Activated B cell treated with CpG ODN at 0.5 μM for 24 hours (primary cell): ENCODE results near the gene CFAP210. TPM values are rescaled to one million over a fixed set of nuclear protein-coding genes. Genes with fewer than 3 reads are reported as not detected.

Source experiments
- ATAC-seq: fragments of 200-7000 bp; cut with Tn5 transposase; one replicate; pipeline ENCODE4 v1.10.0; 2021; ENCODE audit warnings: low read depth, mild to moderate bottlenecking, moderate library complexity
- CTCF ChIA-PET: fragments of 350-600 bp; sonication (Branson Sonifier 250); formaldehyde crosslinking; loops from one replicate; lab custom pipeline; 2021; ENCODE audit warnings: antibody characterized with exemption; lab: Charles Lee
- POLR2A ChIA-PET: fragments of 350-600 bp; sonication (Branson Sonifier 250); formaldehyde crosslinking; loops from one replicate; lab custom pipeline; 2021; ENCODE audit warnings: antibody characterized with exemption; lab: Charles Lee
- DNase-seq: peaks from one replicate; pipeline ENCODE4 v3.0.0; 2022
- H3K27ac Mint-ChIP-seq: one replicate; pipeline ENCODE4 v1.8.0; 2020; ENCODE audit warnings: mixed read lengths
- H3K27me3 Mint-ChIP-seq: one replicate; pipeline ENCODE4 v1.8.0; 2021; ENCODE audit warnings: mixed read lengths
- H3K36me3 Mint-ChIP-seq: one replicate; pipeline ENCODE4 v1.8.0; 2021; ENCODE audit warnings: low read depth, mixed read lengths
- H3K4me1 Mint-ChIP-seq: one replicate; pipeline ENCODE4 v1.8.0; 2021; ENCODE audit warnings: mixed read lengths
- H3K4me3 Mint-ChIP-seq: one replicate; pipeline ENCODE4 v1.8.0; 2020; ENCODE audit warnings: mild to moderate bottlenecking, mixed read lengths
- H3K9me3 Mint-ChIP-seq: one replicate; pipeline ENCODE4 v1.8.0; 2020; ENCODE audit warnings: mixed read lengths
- intact Hi-C: fragments of 100-400 bp; cut with micrococcal nuclease; formaldehyde crosslinking; loops from one replicate; pipeline ENCODE4 v1.15.1; 2024
- total RNA-seq: library from RNA; stranded (reverse); gene quantifications from 2 replicates; pipeline ENCODE4 v1.2.3, GENCODE V29; 2022
- TF ChIP-seq, protein P1 (sequence below): fragments of 200-600 bp; IDR thresholded peaks from one replicate; pipeline ENCODE4 v1.8.0; 2022; ENCODE audit warnings: antibody characterized with exemption, mild to moderate bottlenecking

CFAP210 gene
- total RNA-seq, 1 donor from 2014 or later = not detected

DNA sequence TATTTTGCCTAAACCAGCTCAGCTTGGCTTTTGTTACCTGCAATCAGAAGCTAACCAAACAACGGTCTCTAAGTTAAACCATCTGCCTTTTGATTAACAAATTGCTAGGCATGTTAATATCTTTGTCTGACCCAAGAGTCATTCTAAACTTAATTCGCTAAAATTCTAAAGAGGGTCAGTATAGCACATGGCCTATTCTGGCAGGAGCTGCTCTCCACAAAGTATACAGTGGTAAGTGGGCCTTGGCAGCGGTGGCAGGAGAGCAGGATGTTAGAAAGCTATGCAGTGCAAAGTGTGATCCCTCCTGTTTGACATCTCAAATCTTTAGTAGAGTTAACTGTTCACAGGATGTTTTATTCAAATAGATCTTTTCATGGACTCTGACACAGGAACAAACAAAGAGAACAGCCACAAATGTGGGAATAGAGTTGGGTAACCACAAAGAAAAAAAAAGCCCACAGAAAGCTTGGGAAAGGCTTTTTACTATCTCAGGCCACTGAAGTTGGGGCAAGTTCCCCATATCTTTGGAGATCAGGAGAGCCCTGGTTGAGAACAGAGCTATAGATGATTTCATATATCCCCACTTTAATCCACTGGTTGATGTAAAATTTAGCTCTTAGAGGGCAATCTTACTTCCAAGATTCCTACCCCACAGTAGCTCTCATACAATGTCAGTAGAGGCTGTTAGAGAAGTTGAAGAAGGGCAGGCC, 10.6 kb downstream of the CFAP210 start:
- Mint-ChIP-seq H3K4me3 (no peak overlapping the region), H3K27me3 (peaks cover 2% of the 10 kb centered on the region), H3K9me3 (peaks cover 3% of the 10 kb centered on the region), H3K4me1 (no peaks in the 10 kb centered on the region), H3K27ac (no peak overlapping the region), H3K36me3 (no peaks in the 10 kb centered on the region)
- ChIA-PET CTCF (no interaction called here), POLR2A (no interaction called here)
- TF ChIP-seq, protein P1, sequence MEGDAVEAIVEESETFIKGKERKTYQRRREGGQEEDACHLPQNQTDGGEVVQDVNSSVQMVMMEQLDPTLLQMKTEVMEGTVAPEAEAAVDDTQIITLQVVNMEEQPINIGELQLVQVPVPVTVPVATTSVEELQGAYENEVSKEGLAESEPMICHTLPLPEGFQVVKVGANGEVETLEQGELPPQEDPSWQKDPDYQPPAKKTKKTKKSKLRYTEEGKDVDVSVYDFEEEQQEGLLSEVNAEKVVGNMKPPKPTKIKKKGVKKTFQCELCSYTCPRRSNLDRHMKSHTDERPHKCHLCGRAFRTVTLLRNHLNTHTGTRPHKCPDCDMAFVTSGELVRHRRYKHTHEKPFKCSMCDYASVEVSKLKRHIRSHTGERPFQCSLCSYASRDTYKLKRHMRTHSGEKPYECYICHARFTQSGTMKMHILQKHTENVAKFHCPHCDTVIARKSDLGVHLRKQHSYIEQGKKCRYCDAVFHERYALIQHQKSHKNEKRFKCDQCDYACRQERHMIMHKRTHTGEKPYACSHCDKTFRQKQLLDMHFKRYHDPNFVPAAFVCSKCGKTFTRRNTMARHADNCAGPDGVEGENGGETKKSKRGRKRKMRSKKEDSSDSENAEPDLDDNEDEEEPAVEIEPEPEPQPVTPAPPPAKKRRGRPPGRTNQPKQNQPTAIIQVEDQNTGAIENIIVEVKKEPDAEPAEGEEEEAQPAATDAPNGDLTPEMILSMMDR = no peak
- ATAC-seq (no peak), DNase-seq (no peak)
- intact Hi-C loops = no loop called here

DNA sequence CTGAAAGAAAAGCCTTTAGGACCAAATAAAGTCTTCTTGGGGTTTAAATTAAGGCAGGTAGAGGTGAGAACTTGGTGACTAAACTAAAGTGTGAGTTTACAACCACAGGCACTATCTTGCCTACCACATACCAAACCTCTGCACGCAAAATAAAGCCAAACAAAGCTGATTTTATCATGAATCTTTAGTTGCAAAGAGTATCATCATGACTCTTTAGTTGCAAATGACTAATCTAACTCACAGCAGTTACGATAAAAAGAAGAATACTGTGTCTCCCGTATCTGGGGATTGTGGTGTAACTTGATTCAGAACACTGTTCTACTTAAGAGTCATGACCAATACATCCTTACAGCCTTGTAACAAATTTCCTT, 11.2 kb downstream of the CFAP210 start:
- H3K4me3 Mint-ChIP-seq = no peak overlapping the region
- H3K36me3 Mint-ChIP-seq = no peaks in the 10 kb centered on the region
- ChIA-PET POLR2A (no interaction called here), CTCF (no interaction called here)
- no peak overlapping the region for H3K27ac Mint-ChIP-seq
- H3K27me3 Mint-ChIP-seq = peaks cover 2% of the 10 kb centered on the region
- H3K9me3 Mint-ChIP-seq = no peaks in the 10 kb centered on the region
- intact Hi-C loops = no loop called here
- TF ChIP-seq, protein P1 = no peak
- ATAC-seq (no peak), DNase-seq (no peak)
- no peaks in the 10 kb centered on the region for H3K4me1 Mint-ChIP-seq

DNA sequence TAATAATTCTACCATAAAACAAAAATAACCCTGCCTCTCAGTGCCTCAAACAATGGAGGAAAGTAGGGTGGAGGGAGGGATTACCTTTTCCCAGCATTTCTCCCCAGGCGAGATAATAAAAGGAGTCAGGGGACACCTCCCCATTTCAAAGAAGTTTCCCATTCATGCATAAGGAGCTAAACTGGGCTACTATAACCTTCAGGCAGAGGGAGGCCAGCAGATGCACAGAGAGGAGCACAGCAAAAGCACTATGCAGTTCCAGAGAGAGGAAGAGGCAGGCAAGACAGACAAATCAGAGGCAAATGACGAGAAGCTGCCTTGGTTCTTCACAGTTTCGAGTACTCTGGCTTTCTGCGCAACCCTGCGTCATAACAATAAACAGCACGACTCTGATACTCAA, 17.4 kb downstream of the CFAP210 start:
- TF ChIP-seq, protein P1 = no peak
- ChIA-PET POLR2A (no interaction called here), CTCF (interaction anchor here (1.5 kb wide), 1 partner anchor 149 kb away, joined by 3 read pairs; no protein-coding TSS in a partner anchor)
- ATAC-seq = no peak
- no peak overlapping the region for H3K4me3 Mint-ChIP-seq
- no peak for DNase-seq
- H3K9me3 Mint-ChIP-seq = no peaks in the 10 kb centered on the region
- H3K4me1 Mint-ChIP-seq = no peaks in the 10 kb centered on the region
- no peaks in the 10 kb centered on the region for H3K36me3 Mint-ChIP-seq
- H3K27me3 Mint-ChIP-seq = peaks cover 13% of the 10 kb centered on the region
- no peak overlapping the region for H3K27ac Mint-ChIP-seq
- intact Hi-C loops = no loop called here

DNA sequence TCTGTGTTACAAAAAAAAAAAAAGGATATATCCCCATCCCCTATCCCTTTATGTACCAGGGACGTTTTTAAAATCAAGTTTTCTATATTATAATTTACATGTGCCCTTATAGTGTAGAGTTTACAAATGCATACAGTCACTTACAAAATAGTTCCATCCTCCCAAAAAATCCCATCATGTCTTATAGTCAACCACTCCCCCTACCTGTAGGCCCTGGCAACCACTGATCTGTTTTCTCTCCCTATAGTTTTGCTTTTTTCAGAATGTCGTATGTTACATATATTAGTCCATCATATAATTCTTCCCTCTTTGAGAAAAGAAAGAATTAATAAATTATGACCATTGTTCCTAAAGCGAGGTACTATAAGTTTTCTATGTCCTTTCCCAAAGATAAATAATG, 17.8 kb downstream of the CFAP210 start:
- Mint-ChIP-seq H3K36me3 (no peaks in the 10 kb centered on the region), H3K27me3 (peaks cover 13% of the 10 kb centered on the region), H3K27ac (no peak overlapping the region), H3K4me1 (no peaks in the 10 kb centered on the region), H3K4me3 (no peak overlapping the region), H3K9me3 (no peaks in the 10 kb centered on the region)
- CTCF ChIA-PET = no interaction called here
- POLR2A ChIA-PET = no interaction called here
- DNase-seq = no peak
- intact Hi-C loops = no loop called here
- TF ChIP-seq, protein P1 = no peak
- ATAC-seq = no peak

DNA sequence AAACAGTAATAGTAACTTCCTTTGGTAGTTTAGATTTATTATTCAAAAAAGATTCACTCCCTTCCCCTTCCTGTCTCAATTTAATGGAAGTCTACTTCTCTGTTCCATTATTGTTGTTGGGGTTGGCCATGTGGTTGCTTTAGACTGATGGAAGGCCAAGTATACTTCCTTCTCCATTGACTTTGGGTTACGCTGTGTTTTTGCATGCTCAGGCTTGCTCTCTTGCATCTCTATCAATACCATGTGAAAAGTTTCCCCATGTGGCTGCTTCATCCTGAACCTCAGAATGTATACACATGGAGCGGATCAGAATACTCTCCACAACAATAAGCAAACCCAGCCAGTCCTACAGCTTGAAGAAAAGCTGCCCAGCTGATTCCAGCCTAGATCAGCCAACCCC, 20.3 kb downstream of the CFAP210 start:
- H3K4me3 Mint-ChIP-seq = no peak overlapping the region
- ATAC-seq = no peak
- no peaks in the 10 kb centered on the region for H3K36me3 Mint-ChIP-seq
- TF ChIP-seq, protein P1 = no peak
- H3K4me1 Mint-ChIP-seq = no peaks in the 10 kb centered on the region
- POLR2A ChIA-PET = no interaction called here
- peaks cover 13% of the 10 kb centered on the region for H3K27me3 Mint-ChIP-seq
- intact Hi-C loops = no loop called here
- CTCF ChIA-PET = no interaction called here
- no peak overlapping the region for H3K27ac Mint-ChIP-seq
- no peak for DNase-seq
- no peaks in the 10 kb centered on the region for H3K9me3 Mint-ChIP-seq
